SK-N-SH (cell line): ENCODE measurements around the gene QSOX1.

Experiments used
- CHD2 ChIP-seq: fragments of 150-350 bp; IDR thresholded peaks from 2 replicates; pipeline ENCODE4 v1.6.1; 2018; ENCODE audit warnings: low read length; ENCODE audit not compliant: partially characterized antibody
- CTCF ChIP-seq: fragments of 200-600 bp; sonication (generic); IDR thresholded peaks from 2 replicates; pipeline ENCODE4 v1.6.1; 2017; ENCODE audit warnings: antibody characterized with exemption, mild to moderate bottlenecking, moderate library complexity
- EP300 ChIP-seq, 2 experiments: IDR thresholded peaks; 2 replicates each; pipeline versions ENCODE4 v1.4.0 to v1.6.1; 2012; ENCODE audit warnings: borderline replicate concordance in 1 of 2, low read depth in 1 of 2, low read length in 1 of 2
- EZH2phosphoT487 ChIP-seq: fragments of 200-600 bp; sonication (generic); IDR thresholded peaks from 2 replicates; pipeline ENCODE4 v1.6.1; 2017; ENCODE audit warnings: low read depth, mixed run types, mild to moderate bottlenecking, antibody characterized with exemption, moderate library complexity, borderline replicate concordance
- GATA2 ChIP-seq: sonication (generic); formaldehyde crosslinking; IDR thresholded peaks from 2 replicates; pipeline ENCODE4 v1.5.0; 2020; ENCODE audit warnings: mild to moderate bottlenecking, missing genetic modification reagents
- MAX ChIP-seq: IDR thresholded peaks from 2 replicates; pipeline ENCODE4 v1.4.0; 2012; ENCODE audit warnings: low read depth
- PBX3 ChIP-seq: IDR thresholded peaks from 2 replicates; pipeline ENCODE4; 2012
- REST ChIP-seq: IDR thresholded peaks from 2 replicates; pipeline ENCODE4 v1.6.1; 2012; ENCODE audit warnings: mild to moderate bottlenecking, low read depth, low read length, moderate library complexity
- SIN3A ChIP-seq: IDR thresholded peaks from 2 replicates; pipeline ENCODE4 v1.6.1; 2012; ENCODE audit warnings: low read depth, mild to moderate bottlenecking, low read length, moderate library complexity, borderline replicate concordance
- TAF1 ChIP-seq: IDR thresholded peaks from 2 replicates; pipeline ENCODE4 v1.6.1; 2012; ENCODE audit warnings: low read depth, mild to moderate bottlenecking, low read length, moderate library complexity, borderline replicate concordance

- TF ChIP-seq SIN3A = no peak
- no peak for TF ChIP-seq REST
- no peak for TF ChIP-seq CTCF
- no peak for TF ChIP-seq EZH2phosphoT487
- TF ChIP-seq CHD2 = no peak
- TF ChIP-seq GATA2 (CRISPR knock-in tag) = no peak
- no peak for TF ChIP-seq PBX3
- no peak for TF ChIP-seq EP300 (IDR thresholded peaks at IDR 0.05; ENCODE audit: borderline replicate concordance in 1 of 2, low read depth in 1 of 2, low read length in 1 of 2)
- no peak for TF ChIP-seq TAF1
- TF ChIP-seq MAX = no peak
Observed at GRCh38 chr1:180185281-180185680, 30.6 kb downstream of the QSOX1 start.
